Endothelial cell of umbilical vein (primary cell): ENCODE results near the gene B3GALT5. TPM values are rescaled to one million over a fixed set of nuclear protein-coding genes. Genes with fewer than 3 reads are reported as not detected.

Experiments used
- BruUV-seq: library from RNA; stranded (reverse); fragments of 400-500 nt; replicated peaks from 2 replicates; lab custom pipeline; 2021; lab: Mats Ljungman, UMichigan
- CTCF ChIA-PET: fragments of 300-600, 350-600 bp; sonication (Branson Sonifier 250); formaldehyde crosslinking; loops from one replicate; lab custom pipeline; 2021; ENCODE audit warnings: antibody characterized with exemption, inconsistent platforms; lab: Charles Lee
- POLR2A ChIA-PET: fragments of 300-600, 350-600 bp; sonication (Branson Sonifier 250); formaldehyde crosslinking; loops from one replicate; lab custom pipeline; 2021; ENCODE audit warnings: antibody characterized with exemption, inconsistent platforms; lab: Charles Lee
- DNase-seq: peaks from one replicate; pipeline ENCODE4 v3.0.0-alpha.2; 2011; ENCODE audit warnings: low read depth, low spot score
- FAIRE-seq: peaks from 2 replicates; lab custom pipeline; 2011; peaks lifted over from hg19 to GRCh38; lab: Jason Lieb, UNC
- H2AFZ ChIP-seq: 2 replicates; pipeline ENCODE4 v1.6.0; 2012; ENCODE audit warnings: low read depth, low read length, control low read depth, inconsistent platforms
- H3K27ac ChIP-seq: 2 replicates; pipeline ENCODE4 v1.5.1; 2011; ENCODE audit warnings: low read depth, mild to moderate bottlenecking, control low read depth, low read length, moderate library complexity; ENCODE audit not compliant: insufficient read depth
- H3K27me3 ChIP-seq, 2 experiments: 2 replicates each; pipeline versions ENCODE4 v1.6.0 to v1.6.1; 2011; ENCODE audit warnings: low read length in 2 of 2, mixed read lengths in 1 of 2; ENCODE audit not compliant: control insufficient read depth in 2 of 2, insufficient read depth in 2 of 2
- H3K36me3 ChIP-seq, 2 experiments: 2 replicates in 1 of 2; 3 replicates in 1 of 2; pipeline ENCODE4 v1.5.1; 2011; ENCODE audit warnings: low read length in 2 of 2, mild to moderate bottlenecking in 1 of 2, moderate library complexity in 1 of 2; ENCODE audit not compliant: control insufficient read depth in 2 of 2, insufficient read depth in 2 of 2; ENCODE audit errors: extremely low read depth in 1 of 2
- H3K4me1 ChIP-seq: 3 replicates; pipeline ENCODE4 v1.5.1; 2011; ENCODE audit warnings: mild to moderate bottlenecking, low read length; ENCODE audit not compliant: control insufficient read depth, insufficient read depth; ENCODE audit errors: extremely low read depth
- H3K4me2 ChIP-seq: 2 replicates; pipeline ENCODE4 v1.6.1; 2011; ENCODE audit warnings: low read length, control low read depth, mixed read lengths; ENCODE audit not compliant: insufficient read depth
- H3K4me3 ChIP-seq, 3 experiments: fragments of 200-600 bp in 1 of 3; sonication (generic), shearing (Covaris generic) in 1 of 3; replicated peaks in 1 of 3; 2 replicates each; pipeline ENCODE4 v1.5.1; 2011 to 2016; ENCODE audit warnings: control low read depth in 3 of 3, low read length in 3 of 3, mild to moderate bottlenecking in 2 of 3, inconsistent platforms in 1 of 3, low read depth in 1 of 3, moderate library complexity in 1 of 3; ENCODE audit not compliant: insufficient read depth in 1 of 3
- H3K79me2 ChIP-seq: 2 replicates; pipeline ENCODE4 v1.6.0; 2012; ENCODE audit warnings: low read length, inconsistent platforms; ENCODE audit not compliant: control insufficient read depth, insufficient read depth
- H3K9ac ChIP-seq: replicated peaks from 2 replicates; pipeline ENCODE3; 2011; ENCODE audit warnings: low read length, control low read depth; ENCODE audit not compliant: insufficient read depth; ENCODE audit errors: extremely low read depth
- H3K9me1 ChIP-seq: replicated peaks from 3 replicates; pipeline ENCODE4 v1.6.0; 2011; ENCODE audit warnings: mild to moderate bottlenecking, low read length; ENCODE audit not compliant: control insufficient read depth, insufficient read depth; ENCODE audit errors: extremely low read depth
- H3K9me3 ChIP-seq: replicated peaks from 2 replicates; pipeline ENCODE4 v1.5.1; 2012; ENCODE audit warnings: low read length, inconsistent platforms; ENCODE audit not compliant: control insufficient read depth, insufficient read depth
- H4K20me1 ChIP-seq: replicated peaks from 2 replicates; pipeline ENCODE3; 2011; ENCODE audit warnings: mild to moderate bottlenecking, low read length; ENCODE audit not compliant: control insufficient read depth, insufficient read depth; ENCODE audit errors: extremely low read depth
- EZH2 ChIP-seq: IDR thresholded peaks from 2 replicates; pipeline ENCODE4 v1.6.1; 2012; ENCODE audit warnings: borderline replicate concordance, low read depth, mild to moderate bottlenecking, moderate library complexity, low read length, inconsistent platforms; ENCODE audit not compliant: severe bottlenecking
- FOS ChIP-seq: IDR thresholded peaks from 2 replicates; pipeline ENCODE4 v1.6.1; 2011; ENCODE audit warnings: mild to moderate bottlenecking, low read length, moderate library complexity, borderline replicate concordance; ENCODE audit not compliant: insufficient read depth
- GATA2 ChIP-seq: IDR thresholded peaks from 2 replicates; pipeline ENCODE4 v1.7.0; 2011; ENCODE audit warnings: low read depth, mild to moderate bottlenecking, moderate library complexity, mixed read lengths, low read length; ENCODE audit not compliant: insufficient read length, insufficient read depth
- JUN ChIP-seq: IDR thresholded peaks from 2 replicates; pipeline ENCODE4 v1.6.1; 2011; ENCODE audit warnings: borderline replicate concordance, low read depth; ENCODE audit not compliant: insufficient read length, insufficient read depth
- MYC ChIP-seq: IDR thresholded peaks from one replicate; pipeline ENCODE4 v1.6.1; 2011; ENCODE audit warnings: mild to moderate bottlenecking, low read depth, low read length
- POLR2A ChIP-seq: IDR thresholded peaks from 2 replicates; pipeline ENCODE4 v1.6.1; 2012; ENCODE audit warnings: low read depth, mild to moderate bottlenecking, control low read depth, low read length
- POLR2AphosphoS5 ChIP-seq: IDR thresholded peaks from 2 replicates; pipeline ENCODE4 v1.6.1; 2012; ENCODE audit warnings: low read depth, mild to moderate bottlenecking, control low read depth, low read length, moderate library complexity; ENCODE audit not compliant: insufficient read depth
- dilution Hi-C: fragments of 300-500 bp; cut with MboI; formaldehyde crosslinking; loops from one replicate; pipeline ENCODE4 v1.15.0; 2019; ENCODE audit warnings: low sequenced_read_pairs; ENCODE audit not compliant: extremely low pct_ligation_motif_present
- intact Hi-C: fragments of 100-400 bp; cut with micrococcal nuclease; formaldehyde crosslinking; loops from one replicate; pipeline ENCODE4 v1.10.0; 2022
- polyA plus RNA-seq, 4 experiments: library from polyadenylated mRNA; depleted of rRNA in 3 of 4; stranded (reverse) in 3 of 4; unstranded in 1 of 4; fragments of >200 nt; gene quantifications; 2 replicates each; pipeline versions ENCODE4 v1.2.1 to v1.2.3, GENCODE V29; 2011 to 2012; ENCODE audit warnings: missing spikeins in 1 of 4
- total RNA-seq: library from RNA; stranded (reverse); gene quantifications from 2 replicates; pipeline ENCODE4 v1.2.3, GENCODE V29; 2021
- TF ChIP-seq, protein P1 (sequence below): IDR thresholded peaks from 2 replicates; pipeline ENCODE4 v1.6.1; 2011; ENCODE audit not compliant: insufficient read depth, insufficient read length
- TF ChIP-seq, protein P2 (sequence below), 2 donors: IDR thresholded peaks; 1 replicate in 1 of 2; 2 replicates in 1 of 2; pipeline ENCODE4 v1.5.1; 2011; ENCODE audit warnings: low read length in 2 of 2, mild to moderate bottlenecking in 2 of 2, moderate library complexity in 2 of 2, control low read depth in 1 of 2, inconsistent platforms in 1 of 2, low read depth in 1 of 2; ENCODE audit not compliant: insufficient read depth in 1 of 2; ENCODE audit errors: extremely low read depth in 1 of 2

The B3GALT5 gene
- total and polyA plus RNA-seq, 2 donors (not counting 3 experiments of a cell fraction or from before 2014, with no cell fraction given) = 0.04 TPM; not detected in 1

DNA sequence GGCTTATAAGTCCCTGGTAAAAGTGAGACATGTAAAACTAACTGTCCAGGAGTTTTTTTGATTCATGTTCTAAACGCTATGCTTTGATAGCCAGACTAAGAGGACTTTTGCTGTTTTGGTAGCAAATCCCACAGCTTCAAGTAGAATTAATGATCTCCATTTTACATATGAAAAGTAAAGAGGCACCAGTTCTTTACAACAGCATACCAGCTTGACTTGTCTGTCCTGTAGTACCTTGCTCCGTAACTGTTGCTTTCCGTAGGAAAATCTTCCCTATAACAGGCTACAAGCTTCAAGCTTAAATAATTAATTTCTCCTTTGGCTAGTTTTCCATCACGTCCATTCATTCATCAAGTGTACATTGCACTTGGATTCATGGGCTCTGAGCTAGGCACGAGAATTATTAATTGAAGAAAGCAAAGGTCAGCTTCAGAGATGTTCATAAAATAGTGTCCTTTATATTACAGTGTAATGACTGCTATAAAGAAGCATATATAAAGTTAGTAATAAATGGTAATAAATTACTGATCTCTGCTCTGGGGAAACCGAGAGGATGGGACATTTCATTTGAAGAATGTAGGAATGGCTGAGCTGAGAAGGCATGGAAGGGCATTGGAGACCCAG lies 29.2 kb downstream of the B3GALT5 start:
- FAIRE-seq = no peak
- ChIA-PET CTCF (interaction anchor here (1.1 kb wide), 1 partner anchor 71 kb away, joined by 3 read pairs; no protein-coding TSS in a partner anchor), POLR2A (no interaction called here)
- intact Hi-C loops = loop anchor here (10.0 kb wide), 1 partner anchor 73 kb away; no protein-coding TSS in a partner anchor
- Histone ChIP-seq H4K20me1 (no peaks in the 10 kb centered on the region), H2AFZ (no peak overlapping the region), H3K4me2 (no peak overlapping the region), H3K9ac (no peak overlapping the region), H3K27me3 (no peaks in the 10 kb centered on the region), H3K36me3 (no peaks in the 10 kb centered on the region), H3K4me1 (no peaks in the 10 kb centered on the region), H3K9me3 (no peaks in the 10 kb centered on the region), H3K4me3 (no peak overlapping the region), H3K27ac (no peak overlapping the region), H3K9me1 (no peaks in the 10 kb centered on the region), H3K79me2 (no peaks in the 10 kb centered on the region)
- dilution Hi-C loops = no loop called here
- TF ChIP-seq FOS (no peak), POLR2AphosphoS5 (no peak), GATA2 (no peak), EZH2 (no peak), POLR2A (no peak), MYC (no peak), JUN (no peak)
- TF ChIP-seq, protein P1, sequence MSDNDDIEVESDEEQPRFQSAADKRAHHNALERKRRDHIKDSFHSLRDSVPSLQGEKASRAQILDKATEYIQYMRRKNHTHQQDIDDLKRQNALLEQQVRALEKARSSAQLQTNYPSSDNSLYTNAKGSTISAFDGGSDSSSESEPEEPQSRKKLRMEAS = no peak
- TF ChIP-seq, protein P2, sequence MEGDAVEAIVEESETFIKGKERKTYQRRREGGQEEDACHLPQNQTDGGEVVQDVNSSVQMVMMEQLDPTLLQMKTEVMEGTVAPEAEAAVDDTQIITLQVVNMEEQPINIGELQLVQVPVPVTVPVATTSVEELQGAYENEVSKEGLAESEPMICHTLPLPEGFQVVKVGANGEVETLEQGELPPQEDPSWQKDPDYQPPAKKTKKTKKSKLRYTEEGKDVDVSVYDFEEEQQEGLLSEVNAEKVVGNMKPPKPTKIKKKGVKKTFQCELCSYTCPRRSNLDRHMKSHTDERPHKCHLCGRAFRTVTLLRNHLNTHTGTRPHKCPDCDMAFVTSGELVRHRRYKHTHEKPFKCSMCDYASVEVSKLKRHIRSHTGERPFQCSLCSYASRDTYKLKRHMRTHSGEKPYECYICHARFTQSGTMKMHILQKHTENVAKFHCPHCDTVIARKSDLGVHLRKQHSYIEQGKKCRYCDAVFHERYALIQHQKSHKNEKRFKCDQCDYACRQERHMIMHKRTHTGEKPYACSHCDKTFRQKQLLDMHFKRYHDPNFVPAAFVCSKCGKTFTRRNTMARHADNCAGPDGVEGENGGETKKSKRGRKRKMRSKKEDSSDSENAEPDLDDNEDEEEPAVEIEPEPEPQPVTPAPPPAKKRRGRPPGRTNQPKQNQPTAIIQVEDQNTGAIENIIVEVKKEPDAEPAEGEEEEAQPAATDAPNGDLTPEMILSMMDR (IDR thresholded peaks at IDR 0.05; ENCODE audit: extremely low read depth in 1 of 2, insufficient read depth in 1 of 2, low read depth in 1 of 2, low read length in 2 of 2) = no peak
- DNase-seq = no peak
- no TSS peak for BruUV-seq
